ENCODE data around the gene ADAMTS19. TPM values are rescaled to one million over a fixed set of nuclear protein-coding genes. Genes with fewer than 3 reads are reported as not detected.
"Not testable (repeated sequence)": the region's sequence is repeated elsewhere in the genome, so short reads cannot be mapped to it uniquely, and the experiment has no call there.

The ADAMTS19 gene, protein sequence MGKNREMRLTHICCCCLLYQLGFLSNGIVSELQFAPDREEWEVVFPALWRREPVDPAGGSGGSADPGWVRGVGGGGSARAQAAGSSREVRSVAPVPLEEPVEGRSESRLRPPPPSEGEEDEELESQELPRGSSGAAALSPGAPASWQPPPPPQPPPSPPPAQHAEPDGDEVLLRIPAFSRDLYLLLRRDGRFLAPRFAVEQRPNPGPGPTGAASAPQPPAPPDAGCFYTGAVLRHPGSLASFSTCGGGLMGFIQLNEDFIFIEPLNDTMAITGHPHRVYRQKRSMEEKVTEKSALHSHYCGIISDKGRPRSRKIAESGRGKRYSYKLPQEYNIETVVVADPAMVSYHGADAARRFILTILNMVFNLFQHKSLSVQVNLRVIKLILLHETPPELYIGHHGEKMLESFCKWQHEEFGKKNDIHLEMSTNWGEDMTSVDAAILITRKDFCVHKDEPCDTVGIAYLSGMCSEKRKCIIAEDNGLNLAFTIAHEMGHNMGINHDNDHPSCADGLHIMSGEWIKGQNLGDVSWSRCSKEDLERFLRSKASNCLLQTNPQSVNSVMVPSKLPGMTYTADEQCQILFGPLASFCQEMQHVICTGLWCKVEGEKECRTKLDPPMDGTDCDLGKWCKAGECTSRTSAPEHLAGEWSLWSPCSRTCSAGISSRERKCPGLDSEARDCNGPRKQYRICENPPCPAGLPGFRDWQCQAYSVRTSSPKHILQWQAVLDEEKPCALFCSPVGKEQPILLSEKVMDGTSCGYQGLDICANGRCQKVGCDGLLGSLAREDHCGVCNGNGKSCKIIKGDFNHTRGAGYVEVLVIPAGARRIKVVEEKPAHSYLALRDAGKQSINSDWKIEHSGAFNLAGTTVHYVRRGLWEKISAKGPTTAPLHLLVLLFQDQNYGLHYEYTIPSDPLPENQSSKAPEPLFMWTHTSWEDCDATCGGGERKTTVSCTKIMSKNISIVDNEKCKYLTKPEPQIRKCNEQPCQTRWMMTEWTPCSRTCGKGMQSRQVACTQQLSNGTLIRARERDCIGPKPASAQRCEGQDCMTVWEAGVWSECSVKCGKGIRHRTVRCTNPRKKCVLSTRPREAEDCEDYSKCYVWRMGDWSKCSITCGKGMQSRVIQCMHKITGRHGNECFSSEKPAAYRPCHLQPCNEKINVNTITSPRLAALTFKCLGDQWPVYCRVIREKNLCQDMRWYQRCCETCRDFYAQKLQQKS
- not detected in 2 replicates for total RNA-seq (2014; rRNA removed; shearing (Covaris generic); ENCODE audit: low replicate concordance)

DNA sequence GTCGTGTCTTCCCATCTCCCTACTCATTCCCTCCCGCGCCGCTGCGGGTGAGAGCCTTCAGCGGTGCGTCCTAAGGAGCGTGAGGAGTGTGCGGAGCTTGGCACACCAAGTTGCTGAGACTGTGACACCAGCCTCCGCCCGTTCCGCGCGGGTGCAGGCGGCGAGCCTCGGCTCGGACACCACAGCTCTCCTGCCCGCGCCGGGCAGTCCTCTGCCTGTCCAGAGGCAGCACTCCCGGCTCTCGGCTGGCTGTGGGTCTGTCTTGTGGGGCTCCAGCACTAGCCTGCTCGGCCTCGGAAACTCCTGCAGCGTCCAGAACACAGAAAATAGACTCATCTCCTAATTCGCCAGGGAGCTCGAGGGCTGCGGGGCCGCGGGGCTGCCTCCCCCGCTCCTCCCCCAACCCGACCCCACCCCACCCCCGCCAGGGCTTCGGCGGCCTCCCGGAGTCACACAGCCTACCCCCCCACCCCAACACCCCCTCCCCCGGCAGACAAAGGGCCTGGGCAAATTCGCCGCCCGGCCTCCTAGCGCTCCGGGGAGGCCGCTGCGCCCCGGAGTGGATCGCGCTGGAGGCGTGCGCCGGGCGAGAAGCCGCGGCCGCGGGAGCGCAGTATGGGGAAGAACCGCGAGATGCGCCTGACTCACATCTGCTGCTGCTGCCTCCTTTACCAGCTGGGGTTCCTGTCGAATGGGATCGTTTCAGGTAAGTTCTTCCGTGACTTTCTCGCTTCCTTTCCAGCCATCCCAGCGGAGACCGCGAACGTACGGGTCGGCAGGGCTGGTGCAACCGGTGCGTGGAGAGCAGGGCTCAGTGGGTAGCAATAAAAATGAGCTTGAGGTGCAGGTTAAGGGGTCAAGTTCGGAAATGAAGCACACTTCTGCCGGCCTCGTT is at the start of gene ADAMTS19:
ADAMTS19 (plus strand) TSS at position 522 of the 895 bp plus-strand sequence; CDS start at position 616, 94 bp downstream.
- peak; percentile 11 for DNase-seq (ENCODE audit: low read depth)
- in situ Hi-C loops (cut with HindIII; ENCODE audit: low pct_unique_long_range_greater_than_20kb, low sequenced_read_pairs) = no loop called here

- in situ Hi-C loops (cut with HindIII; ENCODE audit: low pct_unique_long_range_greater_than_20kb, low sequenced_read_pairs) = no loop called here
- DNase-seq (ENCODE audit: low read depth) = no peak
Observed at GRCh38 chr5:129410488-129410887, 49.6 kb upstream of the ADAMTS19 start.

- DNase-seq (ENCODE audit: low read depth) = no peak
- in situ Hi-C loops (cut with HindIII; ENCODE audit: low pct_unique_long_range_greater_than_20kb, low sequenced_read_pairs) = no loop called here
Observed at GRCh38 chr5:129412721-129413120, 47.4 kb upstream of the ADAMTS19 start.

DNA sequence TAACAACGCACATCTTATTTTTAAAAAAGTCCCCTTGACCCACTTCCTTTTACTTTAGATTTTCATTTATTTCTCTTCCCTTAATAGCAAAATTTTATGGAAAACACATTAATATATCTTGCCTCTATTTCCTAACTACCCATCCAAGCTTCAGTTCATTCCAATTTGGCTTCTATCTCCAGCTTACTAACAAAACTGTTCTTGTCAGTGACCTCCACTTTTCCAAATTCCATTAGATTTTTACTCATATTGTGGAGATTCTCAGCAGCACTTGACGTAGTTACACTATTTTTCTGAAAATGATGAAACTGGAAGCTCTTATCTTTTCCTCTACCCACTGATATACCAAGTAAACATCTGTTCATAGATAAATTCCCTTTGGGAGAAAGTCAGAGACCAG is 46.5 kb upstream of the ADAMTS19 start:
- in situ Hi-C loops (cut with HindIII; ENCODE audit: low pct_unique_long_range_greater_than_20kb, low sequenced_read_pairs) = no loop called here
- DNase-seq (ENCODE audit: low read depth) = no peak

DNA sequence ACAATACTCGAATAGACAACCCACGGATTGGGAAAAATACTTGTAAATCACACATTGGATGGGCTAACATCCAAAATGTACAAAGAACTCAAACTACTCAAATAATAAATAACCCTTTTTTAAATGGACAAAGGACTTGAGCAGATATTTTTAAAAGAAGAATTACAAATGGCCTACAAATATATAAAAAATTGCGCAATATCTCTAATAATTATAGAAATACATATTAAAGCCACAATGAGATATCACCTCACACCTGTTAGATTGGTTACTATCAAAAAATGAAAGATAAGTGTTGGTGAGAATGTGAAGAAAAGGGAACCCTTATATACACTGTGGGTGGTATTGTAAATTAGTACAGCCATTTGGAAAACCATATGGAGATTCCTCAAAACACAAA is 40.8 kb upstream of the ADAMTS19 start:
- DNase-seq (ENCODE audit: low read depth) = no peak
- in situ Hi-C loops (cut with HindIII; ENCODE audit: low pct_unique_long_range_greater_than_20kb, low sequenced_read_pairs) = no loop called here

DNA sequence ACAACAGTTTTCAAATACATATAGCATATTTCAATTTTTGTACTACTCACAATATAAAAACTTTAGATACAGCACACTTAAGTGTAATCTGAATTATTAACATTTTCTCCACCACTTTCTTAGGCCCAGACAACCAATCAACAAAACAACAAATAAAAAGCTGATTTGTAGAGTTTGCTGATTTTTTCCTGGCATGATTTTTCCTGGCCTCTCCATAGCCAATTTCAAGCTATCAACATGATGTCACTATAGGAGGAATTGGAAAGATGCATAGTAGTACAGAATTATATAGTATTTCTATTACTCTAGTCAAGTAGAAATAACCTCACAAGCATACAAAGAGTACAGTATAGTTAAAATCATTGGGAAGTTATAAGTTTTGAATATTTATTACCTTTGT is 35.1 kb upstream of the ADAMTS19 start:
- no peak for DNase-seq (ENCODE audit: low read depth)
- in situ Hi-C loops (cut with HindIII; ENCODE audit: low pct_unique_long_range_greater_than_20kb, low sequenced_read_pairs) = no loop called here

GRCh38 chr5:129426071-129426470 is 34.0 kb upstream of the ADAMTS19 start:
- in situ Hi-C loops (cut with HindIII; ENCODE audit: low pct_unique_long_range_greater_than_20kb, low sequenced_read_pairs) = no loop called here
- DNase-seq (ENCODE audit: low read depth) = no peak

- DNase-seq (ENCODE audit: low read depth); in situ Hi-C loops (cut with HindIII; ENCODE audit: low pct_unique_long_range_greater_than_20kb, low sequenced_read_pairs): not testable (repeated sequence)
Observed at GRCh38 chr5:129428636-129429035, 31.5 kb upstream of the ADAMTS19 start.

DNA sequence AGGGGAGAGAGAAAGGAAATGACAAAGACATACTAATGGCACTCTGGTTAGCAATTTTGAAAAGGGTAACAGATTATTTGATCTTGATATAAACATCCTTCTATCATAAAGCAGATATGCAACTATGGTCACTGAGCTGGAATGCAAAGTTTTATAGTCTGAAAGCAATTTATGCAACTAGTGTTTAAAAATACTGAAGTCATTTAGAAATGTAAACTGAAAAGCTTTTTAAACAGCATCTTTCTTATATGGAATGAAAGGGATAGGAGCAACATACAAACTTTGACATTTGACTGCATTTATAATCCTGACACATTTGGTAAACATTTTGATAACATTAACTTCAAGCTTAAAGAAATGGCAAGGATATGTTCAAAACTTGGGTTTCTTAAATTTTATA is 28.7 kb upstream of the ADAMTS19 start:
- DNase-seq (ENCODE audit: low read depth) = no peak
- in situ Hi-C loops (cut with HindIII; ENCODE audit: low pct_unique_long_range_greater_than_20kb, low sequenced_read_pairs) = no loop called here

- DNase-seq (ENCODE audit: low read depth) = no peak
- in situ Hi-C loops (cut with HindIII; ENCODE audit: low pct_unique_long_range_greater_than_20kb, low sequenced_read_pairs) = no loop called here
Observed at GRCh38 chr5:129438322-129438721, 21.8 kb upstream of the ADAMTS19 start.

GRCh38 chr5:129440424-129440823 is 19.7 kb upstream of the ADAMTS19 start:
- DNase-seq (ENCODE audit: low read depth) = no peak
- in situ Hi-C loops (cut with HindIII; ENCODE audit: low pct_unique_long_range_greater_than_20kb, low sequenced_read_pairs) = no loop called here

DNA sequence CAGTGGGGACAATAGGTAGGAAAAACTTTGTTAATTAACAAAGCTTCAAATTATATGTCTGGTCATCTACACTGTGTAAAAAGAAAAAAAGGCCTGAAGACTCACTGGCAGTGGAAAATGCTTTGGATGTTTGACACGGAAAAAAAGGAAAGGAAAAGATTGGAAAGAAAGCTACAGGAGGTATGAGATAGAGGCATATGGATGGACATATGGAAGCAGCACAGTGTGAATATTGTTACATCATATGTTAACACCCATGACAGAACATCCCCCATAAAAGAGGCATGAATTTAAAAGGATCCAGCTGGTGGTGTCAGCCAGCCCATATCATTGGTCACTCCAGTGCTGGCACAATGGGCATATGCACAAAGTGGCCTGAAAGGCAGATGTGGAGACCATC is 19.0 kb upstream of the ADAMTS19 start:
- in situ Hi-C loops (cut with HindIII; ENCODE audit: low pct_unique_long_range_greater_than_20kb, low sequenced_read_pairs) = no loop called here
- DNase-seq (ENCODE audit: low read depth) = no peak

DNA sequence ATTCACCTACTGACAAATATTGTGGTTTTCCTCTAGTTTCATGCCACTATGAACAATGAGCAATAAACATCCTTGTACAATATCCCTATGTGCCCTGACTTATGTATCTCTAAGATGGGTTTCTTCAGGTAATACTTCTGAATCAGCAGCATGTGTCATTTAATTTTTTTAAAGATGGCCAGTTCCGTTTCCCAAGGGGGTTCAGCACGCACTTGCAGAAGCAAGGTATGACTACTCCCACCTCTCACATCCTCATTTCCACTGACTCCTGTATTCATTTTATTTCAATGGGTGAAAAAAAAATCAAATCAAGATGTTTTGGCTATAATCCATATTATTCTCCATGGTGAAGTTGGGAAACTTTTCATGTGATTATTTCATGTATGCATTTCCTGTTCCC is 14.7 kb upstream of the ADAMTS19 start:
- DNase-seq (ENCODE audit: low read depth) = no peak
- in situ Hi-C loops (cut with HindIII; ENCODE audit: low pct_unique_long_range_greater_than_20kb, low sequenced_read_pairs) = no loop called here

- DNase-seq (ENCODE audit: low read depth) = no peak
- in situ Hi-C loops (cut with HindIII; ENCODE audit: low pct_unique_long_range_greater_than_20kb, low sequenced_read_pairs) = no loop called here
Observed at GRCh38 chr5:129447968-129448367, 12.1 kb upstream of the ADAMTS19 start.

DNA sequence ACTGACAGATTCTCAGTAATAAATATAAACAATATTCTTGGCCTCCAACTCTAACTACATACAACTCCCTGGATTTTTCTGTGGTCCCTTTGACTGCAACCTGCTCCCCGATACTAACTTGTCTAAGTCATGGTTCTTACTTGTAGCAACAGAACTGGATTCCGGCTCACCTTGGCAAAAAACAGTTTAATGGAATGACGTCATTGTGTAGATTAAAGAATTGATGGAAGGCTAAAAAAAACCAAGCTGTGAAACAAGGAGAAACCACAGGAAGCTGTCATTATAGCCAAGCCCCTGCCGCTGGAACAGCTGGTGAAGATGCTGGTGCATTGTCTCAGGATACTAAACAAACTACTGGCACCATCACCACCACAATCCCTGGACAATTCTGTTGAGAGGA is 11.4 kb upstream of the ADAMTS19 start:
- in situ Hi-C loops (cut with HindIII; ENCODE audit: low pct_unique_long_range_greater_than_20kb, low sequenced_read_pairs) = no loop called here
- no peak for DNase-seq (ENCODE audit: low read depth)

GRCh38 chr5:129454461-129454860 is 5.6 kb upstream of the ADAMTS19 start:
- no peak for DNase-seq (ENCODE audit: low read depth)
- in situ Hi-C loops (cut with HindIII; ENCODE audit: low pct_unique_long_range_greater_than_20kb, low sequenced_read_pairs) = no loop called here

DNA sequence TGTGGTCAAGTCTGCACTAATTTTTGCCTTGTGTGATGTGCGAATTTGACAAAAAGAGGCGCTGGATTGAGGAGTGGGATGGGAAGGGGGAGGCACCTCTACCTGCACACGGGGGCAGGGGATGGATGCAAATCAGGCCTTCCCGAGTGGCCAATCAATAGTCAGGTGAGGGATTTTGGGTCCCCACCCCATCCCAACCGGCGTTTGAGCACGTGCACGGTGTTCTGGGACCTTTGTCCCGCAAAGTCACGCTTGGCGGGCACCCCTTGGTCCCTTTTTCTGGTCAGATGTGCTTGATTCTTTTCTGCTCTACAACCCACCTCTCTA is 685 bp upstream of the ADAMTS19 start:
- in situ Hi-C loops (cut with HindIII; ENCODE audit: low pct_unique_long_range_greater_than_20kb, low sequenced_read_pairs) = no loop called here
- no peak for DNase-seq (ENCODE audit: low read depth)

DNA sequence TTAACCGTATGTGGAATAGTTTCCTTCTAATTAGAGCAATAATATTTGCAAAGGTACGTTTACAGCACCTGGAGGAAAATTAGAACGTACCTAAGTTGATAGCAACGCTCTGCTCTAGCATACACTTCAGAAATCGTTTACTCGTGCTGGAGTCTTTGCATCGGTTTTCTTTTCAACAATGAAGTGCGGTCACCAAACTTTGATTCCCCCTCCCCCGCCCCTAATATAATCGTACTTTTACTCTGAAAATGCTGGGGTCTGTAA is 506 bp downstream of the ADAMTS19 start:
- in situ Hi-C loops (cut with HindIII; ENCODE audit: low pct_unique_long_range_greater_than_20kb, low sequenced_read_pairs) = no loop called here
- DNase-seq (ENCODE audit: low read depth) = no peak
